Retinal pigment epithelial cell (primary cell): Measurements from ENCODE around the gene PKNOX2.

Source experiments
- DNase-seq: peaks from one replicate; pipeline ENCODE4 v3.0.0-alpha.2; 2010; ENCODE audit warnings: low read depth
- H3K4me3 ChIP-seq: 2 replicates; pipeline ENCODE4 v1.5.1; 2011; ENCODE audit warnings: mild to moderate bottlenecking, low read length, control low read depth, moderate library complexity
- TF ChIP-seq, protein P1 (sequence below): conservative IDR thresholded peaks from 2 replicates; pipeline ENCODE4 v1.5.1; 2011; ENCODE audit warnings: low read depth, low read length, control low read depth, inconsistent platforms

The PKNOX2 gene

DNA sequence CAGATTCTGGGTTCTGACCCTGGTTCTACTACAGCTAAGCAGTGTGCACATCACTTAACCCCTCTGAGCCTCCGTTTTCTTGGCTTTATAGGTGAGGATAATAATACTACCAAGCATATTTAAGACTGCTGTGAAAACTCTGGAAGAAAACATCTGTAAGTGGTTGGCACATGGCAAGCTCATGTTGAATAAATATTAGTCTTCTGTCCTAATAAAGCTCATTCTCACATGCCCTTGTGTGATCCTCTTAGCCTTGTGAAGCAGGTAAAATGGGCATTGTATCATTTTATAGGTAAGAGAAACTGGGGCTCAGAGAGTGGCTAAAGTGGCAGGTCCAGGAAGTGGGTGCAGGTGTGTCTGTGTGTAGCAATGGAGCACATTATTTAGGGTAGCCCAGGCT, 8.5 kb downstream of the PKNOX2 start:
- no peak overlapping the region for H3K4me3 ChIP-seq
- DNase-seq: no peak
- TF ChIP-seq, protein P1, sequence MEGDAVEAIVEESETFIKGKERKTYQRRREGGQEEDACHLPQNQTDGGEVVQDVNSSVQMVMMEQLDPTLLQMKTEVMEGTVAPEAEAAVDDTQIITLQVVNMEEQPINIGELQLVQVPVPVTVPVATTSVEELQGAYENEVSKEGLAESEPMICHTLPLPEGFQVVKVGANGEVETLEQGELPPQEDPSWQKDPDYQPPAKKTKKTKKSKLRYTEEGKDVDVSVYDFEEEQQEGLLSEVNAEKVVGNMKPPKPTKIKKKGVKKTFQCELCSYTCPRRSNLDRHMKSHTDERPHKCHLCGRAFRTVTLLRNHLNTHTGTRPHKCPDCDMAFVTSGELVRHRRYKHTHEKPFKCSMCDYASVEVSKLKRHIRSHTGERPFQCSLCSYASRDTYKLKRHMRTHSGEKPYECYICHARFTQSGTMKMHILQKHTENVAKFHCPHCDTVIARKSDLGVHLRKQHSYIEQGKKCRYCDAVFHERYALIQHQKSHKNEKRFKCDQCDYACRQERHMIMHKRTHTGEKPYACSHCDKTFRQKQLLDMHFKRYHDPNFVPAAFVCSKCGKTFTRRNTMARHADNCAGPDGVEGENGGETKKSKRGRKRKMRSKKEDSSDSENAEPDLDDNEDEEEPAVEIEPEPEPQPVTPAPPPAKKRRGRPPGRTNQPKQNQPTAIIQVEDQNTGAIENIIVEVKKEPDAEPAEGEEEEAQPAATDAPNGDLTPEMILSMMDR: no peak

DNA sequence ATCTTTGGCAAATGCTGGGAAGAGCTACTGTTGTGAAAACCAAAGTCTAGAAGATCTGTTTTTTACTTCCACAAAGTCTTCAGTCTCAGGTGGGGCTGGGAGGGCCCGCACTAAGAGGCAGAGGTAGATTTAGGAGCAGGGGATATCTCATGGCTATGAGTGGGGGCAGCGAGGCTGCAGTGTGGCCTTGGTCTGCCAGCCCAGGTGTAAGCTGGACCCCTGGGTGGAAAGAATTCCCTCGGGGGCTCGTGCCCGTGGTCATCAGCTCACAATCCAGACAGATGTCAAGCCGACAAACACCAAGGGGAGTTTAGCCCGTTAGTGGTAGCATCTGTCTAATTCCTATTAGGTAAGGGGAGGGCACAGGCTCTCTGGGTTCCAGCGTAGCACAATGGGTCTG, 9.0 kb downstream of the PKNOX2 start:
- H3K4me3 ChIP-seq: no peak overlapping the region
- TF ChIP-seq, protein P1: no peak
- DNase-seq: no peak

DNA sequence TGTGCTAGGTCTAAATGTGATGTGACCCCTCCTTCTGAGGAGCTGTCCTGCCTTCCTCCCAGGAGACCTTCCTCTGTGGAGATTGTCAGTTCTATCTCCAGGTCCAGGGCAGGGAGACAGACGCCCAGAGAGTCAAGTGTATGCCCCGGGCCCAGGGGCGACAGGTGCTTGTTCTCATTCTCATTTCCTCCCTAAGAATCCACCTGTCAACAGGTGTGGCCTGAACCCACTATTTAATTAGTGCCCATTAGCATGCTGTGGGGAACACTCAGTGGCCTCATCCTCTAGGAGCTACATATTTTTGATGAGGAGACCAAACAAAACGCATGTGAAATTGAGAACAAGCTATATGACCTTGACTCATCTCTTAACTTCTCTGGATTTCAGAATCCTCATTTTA, 9.5 kb downstream of the PKNOX2 start:
- DNase-seq: no peak
- H3K4me3 ChIP-seq: no peak overlapping the region
- TF ChIP-seq, protein P1: no peak

DNA sequence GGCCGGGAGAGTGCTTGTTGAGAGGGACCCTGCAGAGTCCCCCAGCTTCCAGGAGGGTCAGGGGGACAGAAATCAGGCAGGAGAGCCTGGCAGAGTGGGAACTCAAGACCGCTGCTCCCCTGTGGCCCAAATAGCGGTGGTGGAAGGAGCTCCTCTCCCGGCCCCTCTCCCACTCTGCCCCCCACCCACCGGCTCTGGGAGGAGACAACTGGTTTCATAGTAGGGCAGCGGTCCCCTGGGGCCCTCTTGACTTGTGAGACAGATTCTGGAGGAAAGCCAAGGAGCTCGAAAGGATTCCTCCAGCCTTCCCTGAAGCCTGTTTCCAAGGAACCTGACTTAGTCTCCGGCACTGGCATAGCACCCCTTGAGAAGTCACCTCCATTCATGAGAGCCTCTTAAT, 10.1 kb downstream of the PKNOX2 start:
- no peak for DNase-seq
- no peak overlapping the region for H3K4me3 ChIP-seq
- TF ChIP-seq, protein P1: no peak

DNA sequence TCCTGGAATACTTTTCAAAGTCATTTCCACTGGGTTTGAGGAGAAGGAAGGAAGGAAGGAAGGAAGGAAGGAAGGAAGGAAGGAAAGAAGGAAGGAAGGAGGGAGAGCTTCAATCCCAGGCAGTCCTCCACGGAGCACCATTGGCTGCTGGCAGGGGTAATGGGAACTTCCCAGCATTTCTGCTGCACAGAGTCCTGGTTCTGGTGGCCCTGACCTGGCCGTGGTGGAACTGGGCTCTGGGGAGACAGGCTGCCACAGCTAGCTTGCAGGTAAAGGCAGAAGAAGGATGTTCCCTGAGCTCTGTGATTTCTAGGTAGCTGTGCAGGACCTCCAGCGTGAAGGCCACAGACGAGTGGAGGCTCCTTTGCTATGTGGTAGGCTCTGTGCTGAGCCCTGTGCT, 10.6 kb downstream of the PKNOX2 start:
- H3K4me3 ChIP-seq: no peak overlapping the region
- TF ChIP-seq, protein P1: no peak
- no peak for DNase-seq

DNA sequence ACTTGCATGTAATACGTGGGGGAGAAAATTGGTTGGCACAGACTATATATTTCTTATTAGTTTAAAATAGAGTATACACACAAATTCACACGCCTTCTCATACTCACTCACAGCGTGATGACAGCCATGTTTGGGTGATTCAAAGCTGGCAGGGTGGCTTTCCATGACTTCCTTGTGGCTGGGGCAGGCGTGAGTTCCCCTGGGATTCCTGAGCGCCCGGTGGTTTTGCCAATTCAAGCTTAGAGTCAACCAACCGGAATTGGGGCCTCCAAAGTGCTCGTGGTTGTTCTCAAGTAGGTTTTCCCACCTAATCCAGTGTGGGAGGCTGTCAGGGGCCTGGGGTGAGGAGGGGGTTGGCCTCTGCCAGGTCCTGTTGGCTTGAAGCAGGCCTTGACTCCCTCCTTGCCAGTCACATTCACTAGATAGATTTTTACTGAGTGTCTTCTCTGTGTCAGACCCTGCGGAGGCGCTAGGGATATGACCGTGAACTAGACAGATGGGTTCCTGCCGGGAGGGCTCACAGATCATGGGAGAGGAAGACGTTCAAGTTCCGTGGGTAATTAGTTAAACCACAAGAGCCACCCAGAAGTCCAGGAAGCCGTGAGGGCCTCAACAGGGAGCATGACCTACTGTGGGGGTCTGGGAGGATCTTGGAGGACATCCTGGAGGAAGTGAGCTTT, 11.5 kb downstream of the PKNOX2 start:
- TF ChIP-seq, protein P1: no peak
- H3K4me3 ChIP-seq: no peak overlapping the region
- no peak for DNase-seq

DNA sequence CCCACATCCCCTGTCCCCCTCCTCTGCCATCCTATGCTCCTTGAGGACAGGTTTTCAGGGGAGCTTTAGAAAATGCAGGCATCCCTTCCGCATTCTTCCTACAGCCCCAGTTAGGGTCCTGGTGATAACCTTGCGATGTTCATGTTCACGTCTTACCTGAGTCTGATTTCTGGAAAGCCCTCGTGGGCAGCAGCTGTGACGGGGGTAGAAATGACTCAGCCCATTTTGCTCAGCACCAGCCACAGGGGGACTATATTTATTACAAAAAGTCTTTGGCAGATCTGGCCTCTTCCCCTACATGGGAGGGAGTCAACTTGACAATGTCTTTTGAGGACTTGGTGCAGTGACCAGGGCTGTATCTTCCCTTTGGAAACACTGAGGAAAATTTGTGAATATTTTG, 12.3 kb downstream of the PKNOX2 start:
- DNase-seq: no peak
- TF ChIP-seq, protein P1: no peak
- H3K4me3 ChIP-seq: no peak overlapping the region
